Activated T-helper 2 cell treated with anti-CD3 and anti-CD28 coated beads, Interferon-gamma antibody, Interleukin-2, Interleukin-4, amounts not matched to agents 10 μg/mL and 5 μg/mL and 100 μg/mL, durations not matched to agents 14 hours and 24 hours and 36 hours (primary cell): ENCODE data around the gene WNT16. TPM values are rescaled to one million over a fixed set of nuclear protein-coding genes. Genes with fewer than 3 reads are reported as not detected.

ENCODE experiments used
- total RNA-seq: library from RNA; stranded (reverse); gene quantifications from 2 replicates; pipeline ENCODE4 v1.2.3, GENCODE V29; 2022

Gene WNT16
- total RNA-seq, 1 donor from 2014 or later: not detected

Other genes starting within 250 kb of the WNT16 start
- gene FAM3C, start 67.3 kb downstream of the WNT16 start, total RNA-seq: 57.6 and 59.5 TPM in 2 replicates